ENCODE measurements around the gene DPEP3.

- TF ChIP-seq CTCF (IDR thresholded peaks at IDR 0.05) (no peak), POLR2A (IDR thresholded peaks at IDR 0.05) (no peak), EP300 (IDR thresholded peaks at IDR 0.05) (no peak)
These were observed 4.8 kb downstream of the DPEP3 start for GRCh38 chr16:67975321-67976105.
